Neural progenitor cell (in vitro differentiated cells): ENCODE measurements around the gene POLR1F. TPM values are rescaled to one million over a fixed set of nuclear protein-coding genes. Genes with fewer than 3 reads are reported as not detected.

ENCODE experiments used
- DNase-seq: peaks from one replicate; pipeline ENCODE4 v3.0.0-alpha.2; 2016; ENCODE audit warnings: low spot score
- H2AFZ ChIP-seq: fragments of 200-600 bp; sonication (generic); replicated peaks from 2 replicates; pipeline ENCODE4 v1.6.1; 2016; ENCODE audit warnings: antibody characterized with exemption
- H3F3A ChIP-seq: fragments of 200-600 bp; sonication (generic); 2 replicates; pipeline ENCODE4 v1.6.1; 2016; ENCODE audit warnings: antibody characterized with exemption, low read depth
- H3K27ac ChIP-seq: fragments of 200-600 bp; sonication (generic); 2 replicates; pipeline ENCODE4 v1.5.1; 2016; ENCODE audit warnings: mild to moderate bottlenecking
- H3K27me3 ChIP-seq: fragments of 200-600 bp; sonication (generic); 2 replicates; pipeline ENCODE4 v1.6.1; 2016; ENCODE audit warnings: mild to moderate bottlenecking, moderate library complexity
- H3K36me3 ChIP-seq: fragments of 200-600 bp; sonication (generic); 2 replicates; pipeline ENCODE4 v1.5.1; 2016
- H3K4me1 ChIP-seq: fragments of 200-600 bp; sonication (generic); 2 replicates; pipeline ENCODE4 v1.6.1; 2016; ENCODE audit warnings: mixed run types
- H3K4me2 ChIP-seq: fragments of 200-600 bp; sonication (generic); 2 replicates; pipeline ENCODE4 v1.6.1; 2016
- H3K4me3 ChIP-seq: fragments of 200-600 bp; sonication (generic); 2 replicates; pipeline ENCODE4 v1.5.1; 2016
- H3K79me2 ChIP-seq: fragments of 200-600 bp; sonication (generic); 2 replicates; pipeline ENCODE4 v1.6.1; 2016; ENCODE audit warnings: low read depth
- H3K9ac ChIP-seq: fragments of 200-600 bp; sonication (generic); 2 replicates; pipeline ENCODE4 v1.6.1; 2016
- H3K9me3 ChIP-seq: fragments of 200-600 bp; sonication (generic); 2 replicates; pipeline ENCODE4 v1.5.1; 2016; ENCODE audit warnings: low read depth
- H4K20me1 ChIP-seq: fragments of 200-600 bp; sonication (generic); 2 replicates; pipeline ENCODE4 v1.6.1; 2016; ENCODE audit warnings: low read depth
- H3K27ac Mint-ChIP-seq: 3 replicates; pipeline ENCODE4 v1.8.0; 2021; ENCODE audit warnings: mixed read lengths
- H3K27me3 Mint-ChIP-seq: 2 replicates; pipeline ENCODE4 v1.8.0; 2022; ENCODE audit warnings: low read depth, mild to moderate bottlenecking, inconsistent platforms, moderate library complexity, mixed read lengths; ENCODE audit not compliant: insufficient read depth
- H3K36me3 Mint-ChIP-seq: 3 replicates; pipeline ENCODE4 v1.8.0; 2021; ENCODE audit warnings: mixed read lengths
- H3K4me1 Mint-ChIP-seq: 3 replicates; pipeline ENCODE4 v1.8.0; 2021; ENCODE audit warnings: mixed read lengths
- H3K4me3 Mint-ChIP-seq: 3 replicates; pipeline ENCODE4 v1.8.0; 2021; ENCODE audit warnings: mild to moderate bottlenecking, moderate library complexity, mixed read lengths
- H3K9me3 Mint-ChIP-seq: 3 replicates; pipeline ENCODE4 v1.8.0; 2020; ENCODE audit warnings: mixed read lengths
- EZH2 ChIP-seq: fragments of 200-600 bp; sonication (generic); IDR thresholded peaks from 2 replicates; pipeline ENCODE4 v1.6.1; 2017; ENCODE audit warnings: antibody characterized with exemption, mild to moderate bottlenecking, moderate library complexity
- EZH2phosphoT487 ChIP-seq: fragments of 200-600 bp; sonication (generic); IDR thresholded peaks from 2 replicates; pipeline ENCODE4 v1.6.1; 2017; ENCODE audit warnings: antibody characterized with exemption
- total RNA-seq: library from RNA; depleted of rRNA; stranded (reverse); fragments of >200 nt; gene quantifications from 2 replicates; pipeline ENCODE4 v1.2.3, GENCODE V29; 2015; ENCODE audit warnings: low replicate concordance
- TF ChIP-seq, protein P1 (sequence below): fragments of 200-600 bp; sonication (generic); IDR thresholded peaks from 2 replicates; pipeline ENCODE4 v1.5.1; 2017; ENCODE audit warnings: antibody characterized with exemption, mild to moderate bottlenecking

Gene POLR1F
- total RNA-seq, 1 donor from 2014 or later = 29.7 TPM

DNA sequence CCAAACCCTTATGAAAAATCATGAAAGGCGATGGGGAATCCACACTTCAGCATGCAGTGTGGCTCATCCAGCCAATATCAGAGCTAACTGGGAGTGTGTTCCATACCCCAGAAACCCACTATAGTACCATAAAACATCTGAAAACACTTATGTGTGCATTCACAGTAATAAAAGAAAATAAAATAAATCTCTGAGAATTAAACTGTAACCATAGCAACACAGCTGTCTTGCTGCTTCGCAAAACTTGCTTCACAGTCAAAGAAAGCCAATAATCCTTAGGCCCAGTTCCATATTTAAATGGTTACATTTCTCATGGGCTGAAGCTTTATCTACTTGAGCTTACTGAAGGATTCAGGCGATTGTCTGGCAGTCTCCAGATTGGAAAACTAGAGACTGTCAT lies 19.9 kb upstream of the POLR1F start:
- Histone ChIP-seq H3F3A (no peaks in the 10 kb centered on the region), H3K36me3 (no peaks in the 10 kb centered on the region), H3K4me3 (no peak overlapping the region), H3K9ac (no peak overlapping the region), H2AFZ (no peak overlapping the region), H3K27ac (no peak overlapping the region), H3K79me2 (no peaks in the 10 kb centered on the region), H3K9me3 (no peaks in the 10 kb centered on the region), H3K4me1 (no peaks in the 10 kb centered on the region), H3K4me2 (no peak overlapping the region), H3K27me3 (peaks cover 4% of the 10 kb centered on the region), H4K20me1 (no peaks in the 10 kb centered on the region)
- DNase-seq = no peak
- Mint-ChIP-seq H3K27ac (no peak overlapping the region), H3K4me3 (no peak overlapping the region), H3K27me3 (no peaks in the 10 kb centered on the region), H3K9me3 (no peaks in the 10 kb centered on the region), H3K36me3 (no peaks in the 10 kb centered on the region), H3K4me1 (no peaks in the 10 kb centered on the region)
- TF ChIP-seq, protein P1, sequence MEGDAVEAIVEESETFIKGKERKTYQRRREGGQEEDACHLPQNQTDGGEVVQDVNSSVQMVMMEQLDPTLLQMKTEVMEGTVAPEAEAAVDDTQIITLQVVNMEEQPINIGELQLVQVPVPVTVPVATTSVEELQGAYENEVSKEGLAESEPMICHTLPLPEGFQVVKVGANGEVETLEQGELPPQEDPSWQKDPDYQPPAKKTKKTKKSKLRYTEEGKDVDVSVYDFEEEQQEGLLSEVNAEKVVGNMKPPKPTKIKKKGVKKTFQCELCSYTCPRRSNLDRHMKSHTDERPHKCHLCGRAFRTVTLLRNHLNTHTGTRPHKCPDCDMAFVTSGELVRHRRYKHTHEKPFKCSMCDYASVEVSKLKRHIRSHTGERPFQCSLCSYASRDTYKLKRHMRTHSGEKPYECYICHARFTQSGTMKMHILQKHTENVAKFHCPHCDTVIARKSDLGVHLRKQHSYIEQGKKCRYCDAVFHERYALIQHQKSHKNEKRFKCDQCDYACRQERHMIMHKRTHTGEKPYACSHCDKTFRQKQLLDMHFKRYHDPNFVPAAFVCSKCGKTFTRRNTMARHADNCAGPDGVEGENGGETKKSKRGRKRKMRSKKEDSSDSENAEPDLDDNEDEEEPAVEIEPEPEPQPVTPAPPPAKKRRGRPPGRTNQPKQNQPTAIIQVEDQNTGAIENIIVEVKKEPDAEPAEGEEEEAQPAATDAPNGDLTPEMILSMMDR = no peak
- TF ChIP-seq EZH2phosphoT487 (no peak), EZH2 (no peak)

DNA sequence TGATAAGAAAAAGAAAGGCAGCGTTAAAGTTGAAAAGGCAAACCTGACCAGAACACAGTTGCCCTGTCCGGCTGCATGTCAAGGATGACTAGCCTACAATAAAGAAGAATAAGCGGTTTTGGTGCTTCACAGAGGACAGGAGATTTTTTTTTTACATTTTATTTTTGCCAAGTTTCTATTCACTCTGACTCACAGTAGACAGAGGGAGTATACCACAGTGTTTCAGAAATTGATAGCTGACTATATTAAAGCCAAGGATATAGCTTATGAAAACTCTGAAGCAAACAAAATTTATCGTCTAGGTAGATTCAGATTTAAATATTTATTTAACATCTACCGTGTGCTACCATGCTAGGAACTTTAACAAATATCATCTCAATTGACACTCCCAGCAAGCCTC lies 16.9 kb upstream of the POLR1F start:
- H3K4me1 ChIP-seq = no peaks in the 10 kb centered on the region
- no peaks in the 10 kb centered on the region for H3F3A ChIP-seq
- H3K27ac Mint-ChIP-seq = no peak overlapping the region
- no peaks in the 10 kb centered on the region for H4K20me1 ChIP-seq
- no peaks in the 10 kb centered on the region for H3K79me2 ChIP-seq
- H3K4me1 Mint-ChIP-seq = no peaks in the 10 kb centered on the region
- no peaks in the 10 kb centered on the region for H3K27me3 Mint-ChIP-seq
- no peak overlapping the region for H3K27ac ChIP-seq
- no peaks in the 10 kb centered on the region for H3K36me3 Mint-ChIP-seq
- no peaks in the 10 kb centered on the region for H3K9me3 ChIP-seq
- peaks cover 4% of the 10 kb centered on the region for H3K27me3 ChIP-seq
- TF ChIP-seq, protein P1 = no peak
- TF ChIP-seq EZH2phosphoT487 (no peak), EZH2 (no peak)
- H3K9ac ChIP-seq = no peak overlapping the region
- H3K4me2 ChIP-seq = no peak overlapping the region
- H3K4me3 ChIP-seq = no peak overlapping the region
- H3K9me3 Mint-ChIP-seq = no peaks in the 10 kb centered on the region
- no peak for DNase-seq
- no peak overlapping the region for H3K4me3 Mint-ChIP-seq
- H3K36me3 ChIP-seq = no peaks in the 10 kb centered on the region
- peak overlapping the region; percentile 5 for H2AFZ ChIP-seq

DNA sequence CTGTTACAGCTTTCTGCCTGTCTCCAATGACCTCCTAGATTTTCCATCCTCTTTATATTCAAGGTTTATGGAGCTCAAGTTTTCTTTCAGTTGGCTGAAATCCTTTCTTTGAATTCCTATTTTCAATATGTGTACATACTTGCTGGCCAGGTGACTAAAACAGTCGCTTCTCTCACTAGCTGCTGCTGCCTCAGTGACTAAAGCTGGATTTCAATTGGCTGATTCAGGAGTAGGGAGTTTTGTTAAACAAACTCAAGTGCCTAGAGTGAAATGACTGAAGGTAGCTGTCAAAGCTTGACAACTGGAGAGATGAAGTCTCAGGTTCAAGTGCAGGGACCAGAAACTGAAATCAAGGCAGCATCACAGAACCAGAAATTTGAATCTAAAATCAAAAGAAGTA lies 6.7 kb upstream of the POLR1F start:
- no peaks in the 10 kb centered on the region for H3K79me2 ChIP-seq
- Mint-ChIP-seq H3K27ac (no peak overlapping the region), H3K9me3 (no peaks in the 10 kb centered on the region), H3K36me3 (no peaks in the 10 kb centered on the region), H3K4me1 (no peaks in the 10 kb centered on the region), H3K27me3 (no peaks in the 10 kb centered on the region), H3K4me3 (no peak overlapping the region)
- H2AFZ ChIP-seq = no peak overlapping the region
- no peaks in the 10 kb centered on the region for H3K9me3 ChIP-seq
- no peak overlapping the region for H3K4me3 ChIP-seq
- H4K20me1 ChIP-seq = no peaks in the 10 kb centered on the region
- DNase-seq = no peak
- no peaks in the 10 kb centered on the region for H3K36me3 ChIP-seq
- H3F3A ChIP-seq = no peaks in the 10 kb centered on the region
- no peak overlapping the region for H3K4me2 ChIP-seq
- TF ChIP-seq EZH2 = no peak
- TF ChIP-seq, protein P1 = no peak
- no peak for TF ChIP-seq EZH2phosphoT487
- peaks cover 21% of the 10 kb centered on the region for H3K27me3 ChIP-seq
- H3K4me1 ChIP-seq = no peaks in the 10 kb centered on the region
- H3K27ac ChIP-seq = no peak overlapping the region
- no peak overlapping the region for H3K9ac ChIP-seq

DNA sequence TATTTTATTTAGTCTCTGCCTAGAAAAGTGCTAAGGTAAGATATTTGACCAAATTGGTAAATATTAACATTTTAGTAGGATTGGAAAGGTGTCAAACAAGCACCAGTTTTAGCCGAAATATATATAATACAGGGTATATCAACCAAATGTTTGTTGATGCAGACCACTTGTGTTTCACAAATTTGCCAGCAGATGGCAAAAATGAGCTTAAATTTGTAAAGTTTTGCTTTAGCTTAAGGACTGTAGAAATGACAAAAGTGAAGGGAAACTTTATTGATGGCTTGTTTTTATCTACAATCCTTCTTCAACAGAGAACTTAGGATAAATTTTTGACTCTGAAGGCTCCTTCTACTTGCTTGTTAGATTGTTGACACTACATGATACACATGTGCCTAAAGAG lies 4.8 kb upstream of the POLR1F start:
- Histone ChIP-seq H3K36me3 (no peaks in the 10 kb centered on the region), H2AFZ (no peak overlapping the region), H3K79me2 (peaks cover under 1% of the 10 kb centered on the region), H3K4me2 (no peak overlapping the region), H4K20me1 (no peaks in the 10 kb centered on the region), H3K27ac (no peak overlapping the region), H3K9ac (no peak overlapping the region), H3K27me3 (peaks cover 34% of the 10 kb centered on the region), H3K4me1 (no peaks in the 10 kb centered on the region), H3K4me3 (no peak overlapping the region), H3F3A (no peaks in the 10 kb centered on the region), H3K9me3 (no peaks in the 10 kb centered on the region)
- Mint-ChIP-seq H3K4me1 (peaks cover 9% of the 10 kb centered on the region), H3K27me3 (no peaks in the 10 kb centered on the region), H3K27ac (no peak overlapping the region), H3K36me3 (no peaks in the 10 kb centered on the region), H3K4me3 (no peak overlapping the region), H3K9me3 (no peaks in the 10 kb centered on the region)
- DNase-seq = peak; percentile 37
- no peak for TF ChIP-seq EZH2phosphoT487
- TF ChIP-seq, protein P1 = peak; percentile 61
- TF ChIP-seq EZH2 = no peak
